ENCODE results near the gene UTP25.

UTP25 gene

GRCh38 chr1:209844695-209845407, 17.1 kb downstream of the UTP25 start:
- no peak for DNase-seq

DNA sequence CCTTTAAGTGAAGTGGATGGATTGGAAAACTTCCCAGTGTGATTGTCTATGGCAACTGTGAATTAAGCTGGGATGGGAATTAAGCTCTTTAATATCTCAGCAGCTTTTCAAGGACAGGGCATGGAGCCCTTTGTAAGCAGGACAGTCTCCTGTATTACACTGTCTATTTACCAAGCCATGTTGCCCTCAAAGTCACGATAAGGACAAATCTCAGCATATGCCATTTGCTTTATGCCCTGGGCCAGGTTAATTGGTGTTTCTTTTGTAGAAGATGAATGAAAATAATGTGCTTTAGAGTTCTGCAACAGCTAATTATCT, 17.6 kb downstream of the UTP25 start:
- no peak for DNase-seq

GRCh38 chr1:209849388-209849787, 21.6 kb downstream of the UTP25 start:
- no peak for DNase-seq

GRCh38 chr1:209850342-209850979, 22.7 kb downstream of the UTP25 start:
- DNase-seq, result peak in 1 of 2 donors; percentile 17

- DNase-seq, result no peak
Observed at GRCh38 chr1:209853676-209854075, 25.9 kb downstream of the UTP25 start.

DNA sequence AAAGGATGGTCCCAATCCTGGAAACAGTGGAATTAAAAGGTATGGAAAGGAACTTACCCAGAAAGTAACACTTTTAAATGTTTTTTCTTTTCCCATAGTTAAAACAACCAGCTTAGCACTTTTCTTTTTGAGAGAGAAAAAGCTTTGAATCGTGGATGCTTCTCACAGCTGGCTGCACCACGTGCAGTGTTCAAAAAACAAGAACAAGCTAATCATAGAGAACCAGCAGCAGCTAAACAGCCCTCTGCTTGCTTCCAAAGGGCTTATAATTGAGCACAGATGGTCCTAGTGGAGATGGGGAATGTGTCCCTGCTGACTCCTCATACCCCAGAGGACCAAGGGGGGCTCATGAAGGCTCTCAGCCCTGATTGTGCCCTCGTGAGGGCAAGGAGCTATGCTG, 26.4 kb downstream of the UTP25 start:
- DNase-seq, result no peak

GRCh38 chr1:209855006-209855405, 27.2 kb downstream of the UTP25 start:
- peak; percentile 11 for DNase-seq

GRCh38 chr1:209855623-209856022, 27.9 kb downstream of the UTP25 start:
- no peak for DNase-seq

DNA sequence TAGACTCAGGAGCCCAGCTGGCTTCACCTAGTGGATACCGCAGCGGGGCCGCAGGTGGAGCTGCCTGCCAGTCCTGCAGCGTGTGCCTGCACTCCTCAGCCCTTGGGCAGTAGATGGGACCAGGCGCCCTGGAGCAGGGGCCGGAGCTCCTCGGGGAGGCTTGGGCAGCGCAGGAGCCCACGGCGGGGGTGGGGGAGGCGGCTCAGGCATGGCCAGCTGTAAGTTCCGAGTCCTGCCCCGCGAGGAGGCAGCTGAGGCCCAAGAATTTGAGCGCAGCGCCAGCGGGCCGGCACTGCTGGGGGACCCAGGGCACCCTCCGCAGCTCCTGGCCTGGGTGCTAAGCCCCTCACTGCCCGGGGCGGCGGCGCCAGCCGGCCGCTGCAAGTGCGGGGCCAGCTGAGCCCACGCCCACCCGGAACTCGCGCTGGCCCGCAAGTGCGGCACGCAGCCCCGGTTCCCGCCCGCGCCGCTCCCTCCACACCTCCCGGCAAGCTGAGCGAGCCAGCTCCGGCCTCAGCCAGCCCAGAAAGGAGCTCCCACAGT, 30.9 kb downstream of the UTP25 start:
- no peak for DNase-seq

- peak; percentile 59 to 87 for DNase-seq
Observed at GRCh38 chr1:209860293-209860881, 32.6 kb downstream of the UTP25 start.

DNA sequence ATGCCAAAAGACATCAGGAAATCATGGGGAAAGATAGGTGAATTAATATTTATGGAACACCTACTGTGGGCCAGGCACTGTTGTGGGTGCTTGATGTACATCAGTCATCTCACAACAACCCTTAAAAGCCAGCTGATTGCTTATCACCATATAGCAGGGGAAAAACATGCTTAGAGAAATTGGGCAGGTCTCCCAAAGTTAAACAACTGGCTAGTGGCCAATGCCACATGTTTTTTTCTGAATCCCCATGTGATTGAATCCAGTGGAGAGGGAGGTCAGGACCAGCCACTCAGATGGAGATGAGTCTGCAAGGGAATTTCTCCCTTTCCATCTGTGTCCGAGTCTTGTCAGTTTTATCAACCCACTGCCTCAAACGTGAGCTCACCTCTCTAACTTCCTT, 33.5 kb downstream of the UTP25 start:
- DNase-seq, result no peak

DNA sequence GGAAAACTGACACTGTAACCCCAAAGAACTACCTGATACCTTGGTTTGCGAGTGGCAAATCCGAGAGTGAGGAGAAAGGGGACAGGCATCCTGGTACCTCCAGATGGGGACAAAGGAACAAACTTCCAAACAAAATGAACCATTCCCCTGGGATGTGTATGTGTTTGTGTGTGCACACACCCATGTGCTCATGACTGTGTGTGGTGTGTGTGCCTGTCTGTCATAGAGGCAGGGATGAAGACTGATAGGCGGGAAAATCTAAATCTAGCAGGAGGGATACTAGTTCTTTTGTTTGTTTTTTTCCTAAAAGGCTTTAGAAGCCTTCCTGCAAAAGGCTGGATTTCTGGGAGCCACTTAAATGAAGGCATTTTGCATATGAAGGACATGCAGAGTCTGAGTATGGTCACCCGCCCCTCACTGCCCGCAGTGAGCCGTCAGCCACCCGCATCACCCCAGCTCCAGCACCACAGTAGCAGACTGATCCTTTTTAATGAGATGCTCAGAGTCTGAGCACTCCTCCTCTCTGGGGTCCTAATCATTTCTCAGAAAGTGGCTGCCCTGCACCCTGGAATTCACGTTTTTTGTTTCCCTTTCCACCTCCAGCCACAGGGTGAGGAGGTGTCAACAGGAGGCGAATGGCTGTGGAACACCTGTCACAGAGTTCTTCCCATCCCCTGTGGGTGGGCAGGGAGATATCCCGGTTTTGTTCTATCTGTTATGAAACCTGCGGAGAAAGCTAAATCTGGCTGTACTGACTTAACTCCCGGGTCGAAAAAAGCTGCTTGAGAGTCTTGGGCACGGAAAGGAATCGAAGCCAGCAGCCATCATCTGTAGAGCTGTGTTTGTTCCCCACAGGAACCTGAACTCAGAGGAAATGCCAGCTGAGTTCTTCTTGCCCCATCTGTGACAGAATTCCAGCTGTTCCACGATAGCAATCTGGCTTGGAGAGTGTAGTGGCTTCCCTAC, 34.9 kb downstream of the UTP25 start:
- no peak for DNase-seq

DNA sequence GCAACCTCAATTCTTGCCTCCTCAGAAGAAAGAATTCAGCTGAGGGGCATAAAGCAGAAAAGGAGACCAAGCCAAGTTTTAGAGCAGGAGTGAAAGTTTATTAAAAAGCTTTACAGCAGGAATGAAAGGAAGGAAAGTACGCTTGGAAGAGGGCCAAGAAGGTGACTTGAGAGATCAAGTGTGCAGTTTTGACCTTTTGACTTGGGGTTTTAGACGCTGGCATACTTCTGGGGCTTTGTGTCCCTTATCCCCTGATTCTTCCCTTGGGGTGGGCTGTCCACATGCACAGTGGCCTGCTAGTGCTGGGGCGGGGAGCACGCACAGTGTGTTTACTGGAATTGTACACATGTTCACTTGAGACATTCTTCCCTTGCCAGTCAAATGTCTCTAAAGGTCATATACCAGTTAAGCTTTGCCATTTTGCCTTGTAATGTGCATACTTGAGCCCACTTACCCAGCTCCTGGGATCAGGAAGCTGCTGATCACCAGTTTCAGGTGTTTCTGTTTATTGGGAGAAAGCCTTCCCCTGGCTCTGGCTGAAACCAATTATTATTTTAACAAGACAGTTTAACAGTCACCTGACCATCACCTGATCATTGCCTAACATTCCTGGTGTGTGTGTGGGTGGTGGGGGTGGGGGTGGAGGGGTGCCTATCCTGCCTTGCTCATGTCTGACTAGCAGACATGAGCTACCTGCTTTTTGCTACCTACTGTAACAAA, 36.2 kb downstream of the UTP25 start:
- no peak for DNase-seq

- DNase-seq, result peak in 1 of 2 donors; percentile 26
Observed at GRCh38 chr1:209866201-209866600, 38.4 kb downstream of the UTP25 start.

GRCh38 chr1:209869291-209870149, 41.7 kb downstream of the UTP25 start:
- DNase-seq, result no peak

- DNase-seq, result no peak
Observed at GRCh38 chr1:209870151-209870831, 42.5 kb downstream of the UTP25 start.

DNA sequence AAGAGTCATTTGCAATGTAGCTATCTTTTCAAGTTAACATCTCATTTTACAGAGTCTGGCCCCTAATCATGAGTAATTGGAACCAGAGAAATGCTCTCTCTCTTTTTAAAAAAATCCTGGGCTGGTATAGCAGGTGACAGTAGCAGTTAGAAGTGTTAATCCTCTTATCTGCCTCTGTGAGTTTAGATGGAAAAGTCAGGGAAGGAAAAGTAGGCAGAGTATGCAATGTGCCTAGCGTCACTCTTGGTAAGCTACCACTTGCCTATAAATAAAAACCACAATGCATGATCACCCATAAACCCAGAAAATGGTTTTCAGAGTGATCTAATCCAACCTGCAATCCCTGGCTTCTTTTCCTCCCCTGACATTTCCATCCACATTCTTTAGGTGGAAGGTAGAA, 43.2 kb downstream of the UTP25 start:
- no peak for DNase-seq

GRCh38 chr1:209871430-209871829, 43.7 kb downstream of the UTP25 start:
- no peak for DNase-seq

DNA sequence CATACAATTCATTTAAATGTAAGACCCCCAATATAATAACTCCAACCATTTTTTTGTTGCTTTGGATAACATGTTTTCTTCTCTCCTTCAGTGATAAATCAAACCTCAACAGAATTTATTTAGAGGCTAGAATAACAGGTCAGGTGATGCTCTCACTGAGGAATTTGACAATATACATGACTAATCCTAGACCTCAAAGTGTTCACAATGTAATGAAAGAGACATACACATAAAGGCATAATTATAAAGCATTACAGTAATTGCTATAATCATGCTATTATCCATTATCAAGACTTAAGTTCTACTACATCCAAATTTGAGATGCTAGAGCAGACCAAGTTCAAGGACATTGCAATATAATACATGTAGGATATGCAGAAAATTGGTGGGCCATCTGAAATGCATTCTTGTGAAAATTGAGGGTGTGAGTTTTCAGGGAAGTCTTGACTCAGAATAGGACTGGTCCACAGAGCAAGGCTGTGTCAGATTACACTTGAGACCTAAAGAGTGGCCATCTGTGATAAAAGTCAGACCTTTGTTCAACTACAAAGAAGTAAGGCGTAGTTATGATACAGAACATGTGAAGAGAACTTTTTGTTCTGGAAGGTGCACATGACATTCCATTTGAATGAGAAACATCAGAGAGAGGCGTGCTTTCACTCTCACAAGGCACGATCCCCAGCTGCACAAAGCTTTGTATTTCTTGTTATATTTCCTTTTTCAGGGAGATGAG, 45.5 kb downstream of the UTP25 start:
- DNase-seq, result no peak

GRCh38 chr1:209875515-209875914, 47.7 kb downstream of the UTP25 start:
- no peak for DNase-seq

Data from inflammatory macrophage treated with lipopolysaccharide for 1 hour (primary cell).